ENCODE results near the gene PAN3.

- TF ChIP-seq CTCF (IDR thresholded peaks at IDR 0.05) (no peak), POLR2A (IDR thresholded peaks at IDR 0.05) (no peak)
Observed at GRCh38 chr13:28338742-28339141, 200.4 kb downstream of the PAN3 start.
